Ectodermal cell (in vitro differentiated cells): ENCODE data around the gene NMT1.

ENCODE experiments used
- H3K27ac ChIP-seq: 2 replicates; pipeline ENCODE4 v1.7.0; 2013; ENCODE audit warnings: mild to moderate bottlenecking, low read depth, low read length; ENCODE audit not compliant: insufficient read depth, poor library complexity, severe bottlenecking
- H3K27me3 ChIP-seq: 2 replicates; pipeline ENCODE4 v1.7.0; 2013; ENCODE audit warnings: mild to moderate bottlenecking, low read length; ENCODE audit not compliant: insufficient read depth, control insufficient read depth, poor library complexity, severe bottlenecking
- H3K36me3 ChIP-seq: one replicate; pipeline ENCODE4 v1.7.0; 2013; ENCODE audit warnings: low read length; ENCODE audit not compliant: control insufficient read depth, insufficient read depth
- H3K4me1 ChIP-seq: one replicate; pipeline ENCODE4 v1.7.0; 2013; ENCODE audit warnings: low read length; ENCODE audit not compliant: control insufficient read depth, insufficient read depth
- H3K4me3 ChIP-seq: 2 replicates; pipeline ENCODE4 v1.7.0; 2013; ENCODE audit warnings: low read depth, low read length, control low read depth; ENCODE audit not compliant: insufficient read depth
- H3K9me3 ChIP-seq: 2 replicates; pipeline ENCODE4 v1.7.0; 2013; ENCODE audit warnings: mild to moderate bottlenecking, low read length, moderate library complexity; ENCODE audit not compliant: control insufficient read depth
- WGBS, 2 experiments: methylation state at CpG; one replicate each; pipeline ENCODE4 v1.1.7; 2013; ENCODE audit warnings: missing lambda C conversion rate in 2 of 2; 5-methylcytosine and 5-hydroxymethylcytosine counted together

NMT1 gene

GRCh38 chr17:45111850-45112249 is 50.7 kb downstream of the NMT1 start:
- Histone ChIP-seq H3K27ac (no peak overlapping the region), H3K4me1 (no peaks in the 10 kb centered on the region)

DNA sequence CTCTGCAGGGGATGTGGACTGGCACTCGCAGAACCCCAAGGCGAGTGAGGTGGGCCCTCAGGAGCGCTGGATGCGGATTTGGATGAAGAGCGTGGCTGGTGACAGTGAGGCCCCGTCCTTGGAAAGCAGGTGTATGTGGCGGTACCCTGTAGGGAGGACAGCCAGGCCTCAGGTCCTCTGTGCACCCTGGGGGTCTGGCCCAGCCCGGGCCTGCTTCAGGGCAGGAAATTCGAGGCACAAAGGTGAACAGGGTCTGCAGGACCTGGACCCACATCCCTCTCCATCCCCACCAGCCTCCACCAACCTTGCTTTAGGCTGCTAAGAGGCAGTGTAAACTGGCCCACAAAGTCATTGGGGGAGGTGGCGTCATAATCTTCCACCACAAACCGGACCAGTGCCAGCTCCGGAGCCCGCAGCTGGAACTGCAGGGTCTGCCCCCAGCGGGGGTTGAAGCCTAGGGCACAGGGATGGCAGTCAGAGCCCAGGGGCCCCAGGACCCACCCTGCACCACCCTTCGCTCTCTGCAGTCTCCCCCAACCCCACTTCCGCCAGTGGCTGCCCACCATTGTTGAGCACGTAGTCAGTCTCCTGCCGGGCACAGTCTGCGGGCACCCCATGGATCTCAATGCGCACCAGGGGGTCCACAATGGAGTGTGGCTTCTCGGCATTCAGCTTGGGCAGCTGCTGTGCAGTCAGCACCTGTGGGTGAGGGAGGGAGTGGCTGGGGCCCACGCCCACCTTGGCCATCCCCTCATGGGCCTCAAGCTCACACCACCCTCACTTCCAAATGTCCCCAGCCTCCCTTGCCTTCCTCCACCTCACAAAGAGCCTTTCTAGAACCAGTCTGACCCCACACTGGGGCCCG is 51.7 kb downstream of the NMT1 start:
- no peaks in the 10 kb centered on the region for H3K9me3 ChIP-seq
- no peaks in the 10 kb centered on the region for H3K4me1 ChIP-seq
- H3K4me3 ChIP-seq, result no peak overlapping the region
- WGBS, 2 experiments, result 90 to 91% methylated on average over 23 of the region's 23 CpGs
- no peak overlapping the region for H3K27ac ChIP-seq
- peaks cover 8% of the 10 kb centered on the region for H3K36me3 ChIP-seq
- H3K27me3 ChIP-seq, result no peaks in the 10 kb centered on the region

More at GRCh38 chr17:45111850-45112249, 50.7 kb downstream of the NMT1 start:
- Histone ChIP-seq H3K27me3 (no peaks in the 10 kb centered on the region), H3K4me3 (no peak overlapping the region), H3K36me3 (peaks cover 13% of the 10 kb centered on the region), H3K9me3 (no peaks in the 10 kb centered on the region)
- 85 to 86% methylated on average over 11 of the region's 11 CpGs for WGBS, 2 experiments

DNA sequence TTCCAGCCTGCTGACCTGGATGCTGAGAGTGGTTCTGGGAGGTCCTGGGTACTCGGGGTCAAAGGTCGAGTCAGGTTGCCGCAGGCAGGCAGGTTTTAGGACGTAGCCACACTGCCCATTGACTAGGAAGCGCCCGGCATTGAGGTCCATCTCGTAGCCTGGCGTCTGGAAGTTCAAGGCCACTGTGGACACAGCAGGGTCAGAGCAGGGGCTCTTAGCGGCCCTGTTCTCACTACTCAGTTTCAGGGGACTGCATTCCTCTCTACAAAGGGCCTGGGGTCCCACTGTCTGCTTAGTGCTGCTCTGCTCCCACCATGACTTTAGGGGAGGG is 52.3 kb downstream of the NMT1 start:
- Histone ChIP-seq H3K4me1 (no peaks in the 10 kb centered on the region), H3K9me3 (no peaks in the 10 kb centered on the region), H3K27me3 (no peaks in the 10 kb centered on the region), H3K27ac (no peak overlapping the region), H3K4me3 (no peak overlapping the region), H3K36me3 (peaks cover 2% of the 10 kb centered on the region)
- 90 to 93% methylated on average over 9 of the region's 9 CpGs for WGBS, 2 experiments

DNA sequence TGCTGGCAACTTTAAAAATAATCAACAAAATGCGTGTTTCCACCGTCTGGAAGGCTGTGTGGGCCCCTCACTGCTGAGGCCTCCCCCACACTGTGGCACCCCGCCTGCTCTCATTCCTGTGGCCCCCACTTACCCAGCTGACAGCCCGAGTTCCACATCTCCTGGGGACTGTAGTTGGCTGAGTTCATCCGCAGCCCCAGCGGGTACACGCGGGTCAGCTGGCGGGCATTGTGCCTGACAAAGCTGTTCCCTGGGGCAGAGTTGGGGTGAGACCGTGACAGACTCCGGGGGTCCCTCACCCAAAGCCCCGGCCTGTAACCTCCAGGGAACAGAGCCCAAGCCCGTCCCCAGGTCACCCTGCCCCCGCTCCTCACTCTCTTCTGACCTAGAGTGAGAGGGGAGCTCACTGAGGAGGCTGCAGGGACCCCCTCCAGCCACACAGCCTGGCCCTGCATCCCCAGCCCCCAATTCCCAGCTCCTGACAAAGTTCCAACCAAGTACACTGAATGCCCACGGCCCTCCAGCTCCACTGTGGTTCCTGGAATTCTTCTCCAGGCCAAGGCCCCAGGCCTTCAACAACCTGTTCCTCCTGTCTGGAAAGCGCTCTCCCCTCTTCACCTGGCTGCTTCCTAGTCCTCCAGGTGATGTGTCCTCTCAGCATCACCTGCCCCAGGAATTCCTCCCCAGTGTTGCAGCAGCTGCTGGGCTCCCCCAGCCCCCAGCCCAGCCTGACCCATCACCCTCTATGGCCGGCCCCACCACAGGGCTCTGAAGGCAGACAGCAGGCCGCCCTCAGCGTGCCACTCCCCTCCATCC is 53.2 kb downstream of the NMT1 start:
- Histone ChIP-seq H3K9me3 (no peaks in the 10 kb centered on the region), H3K27ac (no peak overlapping the region)
- 89% methylated on average over 19 of the region's 19 CpGs for WGBS, 2 experiments

DNA sequence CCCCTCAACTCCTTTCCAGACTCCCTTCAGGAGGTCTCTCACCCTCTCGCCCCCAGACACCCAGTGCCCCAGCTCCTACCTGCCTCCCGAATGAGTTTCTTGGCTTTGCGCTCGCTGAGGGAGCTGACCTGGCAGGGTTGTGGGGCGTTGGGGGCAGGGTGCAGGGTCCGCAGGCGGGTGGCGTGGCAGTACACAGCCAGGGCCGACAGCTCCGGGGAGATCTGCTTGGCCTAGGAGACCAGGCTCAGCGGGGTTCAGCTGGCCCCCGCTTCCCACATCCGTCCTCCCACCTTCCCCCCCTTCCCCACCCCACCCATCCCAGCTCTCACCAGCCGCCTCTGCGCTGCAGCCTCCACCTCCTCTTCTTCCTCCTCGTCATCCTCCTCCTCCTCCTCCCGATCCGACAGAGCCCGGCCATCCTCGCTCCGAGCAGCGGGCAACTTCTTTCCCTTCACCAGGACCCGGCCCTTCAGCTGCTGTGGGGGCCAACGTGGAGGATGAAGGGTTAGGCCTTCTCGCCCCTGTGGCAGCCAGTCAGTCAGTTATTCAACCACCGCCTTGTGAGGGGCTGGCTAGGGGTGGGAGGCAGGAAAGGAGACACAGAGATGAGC is 54.0 kb downstream of the NMT1 start:
- no peak overlapping the region for H3K4me3 ChIP-seq
- H3K9me3 ChIP-seq, result no peaks in the 10 kb centered on the region
- H3K27ac ChIP-seq, result no peak overlapping the region
- no peaks in the 10 kb centered on the region for H3K36me3 ChIP-seq
- WGBS, 2 experiments, result 88 to 90% methylated on average over 26 of the region's 26 CpGs
- H3K27me3 ChIP-seq, result no peaks in the 10 kb centered on the region
- no peaks in the 10 kb centered on the region for H3K4me1 ChIP-seq

More for the DNA sequence above, 53.2 kb downstream of the NMT1 start:
- Histone ChIP-seq H3K36me3 (no peaks in the 10 kb centered on the region), H3K4me1 (no peaks in the 10 kb centered on the region), H3K4me3 (no peak overlapping the region), H3K27me3 (no peaks in the 10 kb centered on the region)

DNA sequence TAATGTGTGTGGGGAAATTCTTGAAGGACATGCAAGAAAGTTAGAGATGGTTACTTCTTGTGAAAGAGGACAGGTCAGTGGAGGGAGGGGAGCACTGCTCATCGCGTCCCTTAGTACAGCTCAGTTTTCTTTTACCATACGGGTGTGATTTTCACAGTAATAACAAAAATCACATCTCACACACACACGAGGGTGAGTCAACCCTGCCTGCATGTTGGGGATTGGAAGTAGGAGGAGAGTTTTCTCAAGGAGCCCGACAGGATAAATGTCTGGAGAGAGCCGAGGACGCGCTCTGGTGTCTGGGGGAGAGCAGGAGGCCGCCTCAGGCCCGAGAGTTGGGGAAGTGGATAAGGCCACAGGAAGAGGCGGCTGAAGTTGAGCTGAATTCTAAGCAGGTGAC is 54.8 kb downstream of the NMT1 start:
- H3K27ac ChIP-seq, result no peak overlapping the region
- H3K4me1 ChIP-seq, result no peaks in the 10 kb centered on the region
- H3K36me3 ChIP-seq, result no peaks in the 10 kb centered on the region
- H3K27me3 ChIP-seq, result no peaks in the 10 kb centered on the region
- no peak overlapping the region for H3K4me3 ChIP-seq
- 91 to 94% methylated on average over 10 to 11 of the region's 11 CpGs for WGBS, 2 experiments
- H3K9me3 ChIP-seq, result no peaks in the 10 kb centered on the region

- H3K4me1 ChIP-seq, result no peaks in the 10 kb centered on the region
- 82 to 87% methylated on average over 10 of the region's 10 CpGs for WGBS, 2 experiments
- H3K36me3 ChIP-seq, result no peaks in the 10 kb centered on the region
- no peaks in the 10 kb centered on the region for H3K9me3 ChIP-seq
- no peak overlapping the region for H3K4me3 ChIP-seq
- no peaks in the 10 kb centered on the region for H3K27me3 ChIP-seq
- H3K27ac ChIP-seq, result no peak overlapping the region
These were observed 55.4 kb downstream of the NMT1 start for GRCh38 chr17:45116434-45117016.

- no peaks in the 10 kb centered on the region for H3K27me3 ChIP-seq
- H3K9me3 ChIP-seq, result no peaks in the 10 kb centered on the region
- H3K4me1 ChIP-seq, result no peaks in the 10 kb centered on the region
- no peak overlapping the region for H3K4me3 ChIP-seq
- 94 to 95% methylated on average over 4 of the region's 4 CpGs for WGBS, 2 experiments
- no peak overlapping the region for H3K27ac ChIP-seq
- H3K36me3 ChIP-seq, result no peaks in the 10 kb centered on the region
These were observed 56.2 kb downstream of the NMT1 start for GRCh38 chr17:45117334-45117733.

DNA sequence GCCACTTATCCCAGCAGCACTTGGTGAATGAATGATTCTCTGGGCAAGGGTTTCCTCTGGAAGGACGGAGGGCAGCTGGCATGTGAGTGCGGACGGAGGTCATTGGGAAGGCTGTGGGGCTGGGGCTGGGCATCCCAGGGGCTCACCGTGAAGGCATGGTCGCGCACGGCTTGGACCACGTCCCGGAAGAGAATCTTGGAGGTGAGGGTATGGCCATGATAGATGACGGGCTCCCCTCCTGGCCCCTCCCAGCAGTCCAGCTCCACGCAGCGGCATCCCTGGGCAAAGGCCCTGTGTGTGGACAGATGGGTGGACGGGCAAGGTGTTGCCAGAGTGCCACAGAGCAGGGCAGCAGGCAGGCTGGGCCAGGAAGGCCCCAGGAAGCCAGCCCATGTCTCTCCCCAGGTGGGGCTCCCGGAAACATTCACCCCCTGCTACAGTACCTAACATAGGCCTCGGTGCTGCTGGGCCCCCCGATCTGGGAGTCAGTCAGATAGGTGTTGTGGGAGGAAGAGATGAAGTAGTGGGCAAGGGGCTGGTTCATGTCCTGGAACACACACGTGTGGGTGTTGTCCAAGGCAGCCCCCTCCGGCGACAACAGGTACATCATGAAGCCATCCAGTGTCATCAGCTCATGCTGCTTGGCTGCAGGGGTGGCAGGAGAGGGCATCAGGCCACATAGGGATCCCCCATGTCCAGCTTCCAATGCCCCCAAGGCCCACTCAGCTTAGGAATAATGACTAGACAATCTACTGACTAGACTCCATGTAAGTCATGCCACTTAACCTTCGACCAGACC is 56.9 kb downstream of the NMT1 start:
- H3K27me3 ChIP-seq, result no peaks in the 10 kb centered on the region
- no peaks in the 10 kb centered on the region for H3K4me1 ChIP-seq
- H3K27ac ChIP-seq, result no peak overlapping the region
- H3K4me3 ChIP-seq, result no peak overlapping the region
- WGBS, 2 experiments, result 97% methylated on average over 20 of the region's 20 CpGs
- H3K36me3 ChIP-seq, result no peaks in the 10 kb centered on the region
- H3K9me3 ChIP-seq, result no peaks in the 10 kb centered on the region
